Measurements from ENCODE around the gene PRKAG2. TPM values are rescaled to one million over a fixed set of nuclear protein-coding genes. Genes with fewer than 3 reads are reported as not detected.

PRKAG2 gene
- total RNA-seq, 1 donor from 2014 or later = 18.5 TPM

- H3K9me3 Mint-ChIP-seq = no peaks in the 10 kb centered on the region
- DNase-seq (ENCODE audit: low spot score) = no peak
- no peaks in the 10 kb centered on the region for H3K36me3 Mint-ChIP-seq (ENCODE audit: low read depth)
Measured at GRCh38 chr7:151813997-151814396, 62.9 kb downstream of the PRKAG2 start.

GRCh38 chr7:151813445-151813844 lies 63.5 kb downstream of the PRKAG2 start:
- Mint-ChIP-seq H3K27me3 (ENCODE audit: insufficient read depth) (peaks cover 2% of the 10 kb centered on the region), H3K4me1 (ENCODE audit: low read depth) (no peaks in the 10 kb centered on the region), H3K27ac (no peak overlapping the region), H3K4me3 (no peak overlapping the region), H3K9me3 (no peaks in the 10 kb centered on the region), H3K36me3 (ENCODE audit: low read depth) (no peaks in the 10 kb centered on the region)
- DNase-seq (ENCODE audit: low spot score) = no peak
- intact Hi-C loops (cut with micrococcal nuclease) = no loop called here

More at GRCh38 chr7:151813997-151814396, 62.9 kb downstream of the PRKAG2 start:
- intact Hi-C loops (cut with micrococcal nuclease) = no loop called here
- Mint-ChIP-seq H3K27me3 (ENCODE audit: insufficient read depth) (peaks cover 2% of the 10 kb centered on the region), H3K27ac (no peak overlapping the region), H3K4me3 (no peak overlapping the region), H3K4me1 (ENCODE audit: low read depth) (no peaks in the 10 kb centered on the region)

GRCh38 chr7:151812967-151813366 lies 63.9 kb downstream of the PRKAG2 start:
- H3K4me1 Mint-ChIP-seq (ENCODE audit: low read depth) = no peaks in the 10 kb centered on the region
- no peak overlapping the region for H3K27ac Mint-ChIP-seq
- H3K36me3 Mint-ChIP-seq (ENCODE audit: low read depth) = no peaks in the 10 kb centered on the region

GRCh38 chr7:151810441-151811232 lies 66.3 kb downstream of the PRKAG2 start:
- Mint-ChIP-seq H3K27ac (no peak overlapping the region), H3K4me3 (no peak overlapping the region), H3K36me3 (ENCODE audit: low read depth) (no peaks in the 10 kb centered on the region), H3K4me1 (ENCODE audit: low read depth) (no peaks in the 10 kb centered on the region), H3K27me3 (ENCODE audit: insufficient read depth) (peaks cover 2% of the 10 kb centered on the region), H3K9me3 (no peaks in the 10 kb centered on the region)
- DNase-seq (ENCODE audit: low spot score) = no peak
- intact Hi-C loops (cut with micrococcal nuclease) = no loop called here

More at GRCh38 chr7:151812967-151813366, 63.9 kb downstream of the PRKAG2 start:
- H3K4me3 Mint-ChIP-seq = no peak overlapping the region
- H3K27me3 Mint-ChIP-seq (ENCODE audit: insufficient read depth) = peaks cover 2% of the 10 kb centered on the region
- no peak for DNase-seq (ENCODE audit: low spot score)
- intact Hi-C loops (cut with micrococcal nuclease) = no loop called here
- no peaks in the 10 kb centered on the region for H3K9me3 Mint-ChIP-seq

GRCh38 chr7:151809864-151810170 lies 67.1 kb downstream of the PRKAG2 start:
- Mint-ChIP-seq H3K27ac (no peak overlapping the region), H3K4me3 (no peak overlapping the region), H3K4me1 (ENCODE audit: low read depth) (no peaks in the 10 kb centered on the region), H3K9me3 (no peaks in the 10 kb centered on the region), H3K27me3 (ENCODE audit: insufficient read depth) (no peaks in the 10 kb centered on the region), H3K36me3 (ENCODE audit: low read depth) (no peaks in the 10 kb centered on the region)
- intact Hi-C loops (cut with micrococcal nuclease) = no loop called here
- no peak for DNase-seq (ENCODE audit: low spot score)

GRCh38 chr7:151809146-151809863 lies 67.6 kb downstream of the PRKAG2 start:
- no peak for DNase-seq (ENCODE audit: low spot score)
- no peak overlapping the region for H3K4me3 Mint-ChIP-seq
- no peaks in the 10 kb centered on the region for H3K9me3 Mint-ChIP-seq
- intact Hi-C loops (cut with micrococcal nuclease) = no loop called here
- no peaks in the 10 kb centered on the region for H3K4me1 Mint-ChIP-seq (ENCODE audit: low read depth)
- no peaks in the 10 kb centered on the region for H3K27me3 Mint-ChIP-seq (ENCODE audit: insufficient read depth)
- no peaks in the 10 kb centered on the region for H3K36me3 Mint-ChIP-seq (ENCODE audit: low read depth)
- H3K27ac Mint-ChIP-seq = no peak overlapping the region

GRCh38 chr7:151808400-151809145 lies 68.3 kb downstream of the PRKAG2 start:
- intact Hi-C loops (cut with micrococcal nuclease) = no loop called here
- no peaks in the 10 kb centered on the region for H3K36me3 Mint-ChIP-seq (ENCODE audit: low read depth)
- H3K27ac Mint-ChIP-seq = no peak overlapping the region
- no peaks in the 10 kb centered on the region for H3K4me1 Mint-ChIP-seq (ENCODE audit: low read depth)
- no peaks in the 10 kb centered on the region for H3K9me3 Mint-ChIP-seq
- H3K27me3 Mint-ChIP-seq (ENCODE audit: insufficient read depth) = peaks cover 2% of the 10 kb centered on the region
- DNase-seq (ENCODE audit: low spot score) = no peak
- no peak overlapping the region for H3K4me3 Mint-ChIP-seq

- intact Hi-C loops (cut with micrococcal nuclease) = no loop called here
- Mint-ChIP-seq H3K36me3 (ENCODE audit: low read depth) (no peaks in the 10 kb centered on the region), H3K4me1 (ENCODE audit: low read depth) (no peaks in the 10 kb centered on the region), H3K27me3 (ENCODE audit: insufficient read depth) (peaks cover 2% of the 10 kb centered on the region), H3K4me3 (no peak overlapping the region), H3K9me3 (no peaks in the 10 kb centered on the region), H3K27ac (no peak overlapping the region)
- no peak for DNase-seq (ENCODE audit: low spot score)
Measured at GRCh38 chr7:151807846-151808245, 69.1 kb downstream of the PRKAG2 start.

- Mint-ChIP-seq H3K9me3 (no peaks in the 10 kb centered on the region), H3K36me3 (ENCODE audit: low read depth) (no peaks in the 10 kb centered on the region), H3K27me3 (ENCODE audit: insufficient read depth) (peaks cover 2% of the 10 kb centered on the region), H3K4me3 (no peak overlapping the region), H3K27ac (no peak overlapping the region), H3K4me1 (ENCODE audit: low read depth) (no peaks in the 10 kb centered on the region)
- intact Hi-C loops (cut with micrococcal nuclease) = no loop called here
- DNase-seq (ENCODE audit: low spot score) = no peak
Measured at GRCh38 chr7:151806952-151807775, 69.8 kb downstream of the PRKAG2 start.

GRCh38 chr7:151806204-151806603 lies 70.7 kb downstream of the PRKAG2 start:
- Mint-ChIP-seq H3K4me3 (no peak overlapping the region), H3K36me3 (ENCODE audit: low read depth) (no peaks in the 10 kb centered on the region), H3K27me3 (ENCODE audit: insufficient read depth) (peaks cover 2% of the 10 kb centered on the region), H3K9me3 (no peaks in the 10 kb centered on the region), H3K4me1 (ENCODE audit: low read depth) (no peaks in the 10 kb centered on the region), H3K27ac (no peak overlapping the region)
- intact Hi-C loops (cut with micrococcal nuclease) = no loop called here
- DNase-seq (ENCODE audit: low spot score) = no peak

GRCh38 chr7:151805191-151805590 lies 71.7 kb downstream of the PRKAG2 start:
- Mint-ChIP-seq H3K9me3 (no peaks in the 10 kb centered on the region), H3K27me3 (ENCODE audit: insufficient read depth) (peaks cover 2% of the 10 kb centered on the region), H3K36me3 (ENCODE audit: low read depth) (no peaks in the 10 kb centered on the region), H3K27ac (no peak overlapping the region), H3K4me3 (no peak overlapping the region), H3K4me1 (ENCODE audit: low read depth) (no peaks in the 10 kb centered on the region)
- DNase-seq (ENCODE audit: low spot score) = no peak
- intact Hi-C loops (cut with micrococcal nuclease) = no loop called here

GRCh38 chr7:151804756-151805155 lies 72.2 kb downstream of the PRKAG2 start:
- H3K36me3 Mint-ChIP-seq (ENCODE audit: low read depth) = no peaks in the 10 kb centered on the region

More at GRCh38 chr7:151804756-151805155, 72.2 kb downstream of the PRKAG2 start:
- Mint-ChIP-seq H3K9me3 (no peaks in the 10 kb centered on the region), H3K27me3 (ENCODE audit: insufficient read depth) (peaks cover 2% of the 10 kb centered on the region), H3K4me3 (no peak overlapping the region), H3K27ac (no peak overlapping the region), H3K4me1 (ENCODE audit: low read depth) (no peaks in the 10 kb centered on the region)
- no peak for DNase-seq (ENCODE audit: low spot score)
- intact Hi-C loops (cut with micrococcal nuclease) = no loop called here
